ENCODE results near the gene CTDP1.

- TF ChIP-seq ZBTB33 (IDR thresholded peaks at IDR 0.05) (no peak), FOXA2 (IDR thresholded peaks at IDR 0.05) (no peak), MAX (IDR thresholded peaks at IDR 0.05) (no peak), ATF3 (IDR thresholded peaks at IDR 0.05) (no peak), RAD21 (IDR thresholded peaks at IDR 0.05) (no peak), TAF1 (conservative IDR thresholded peaks at IDR 0.05) (no peak), HNF4A (conservative IDR thresholded peaks at IDR 0.05) (no peak), GABPA (IDR thresholded peaks at IDR 0.05 in 1 of 2, conservative IDR thresholded peaks at IDR 0.05 in 1 of 2) (no peak), REST (IDR thresholded peaks at IDR 0.05) (no peak), SP1 (IDR thresholded peaks at IDR 0.05) (no peak), EGR1 (IDR thresholded peaks at IDR 0.05; ENCODE audit: low read depth in 2 of 2) (no peak), YY1 (IDR thresholded peaks at IDR 0.05) (no peak)
- TF ChIP-seq, protein P1, sequence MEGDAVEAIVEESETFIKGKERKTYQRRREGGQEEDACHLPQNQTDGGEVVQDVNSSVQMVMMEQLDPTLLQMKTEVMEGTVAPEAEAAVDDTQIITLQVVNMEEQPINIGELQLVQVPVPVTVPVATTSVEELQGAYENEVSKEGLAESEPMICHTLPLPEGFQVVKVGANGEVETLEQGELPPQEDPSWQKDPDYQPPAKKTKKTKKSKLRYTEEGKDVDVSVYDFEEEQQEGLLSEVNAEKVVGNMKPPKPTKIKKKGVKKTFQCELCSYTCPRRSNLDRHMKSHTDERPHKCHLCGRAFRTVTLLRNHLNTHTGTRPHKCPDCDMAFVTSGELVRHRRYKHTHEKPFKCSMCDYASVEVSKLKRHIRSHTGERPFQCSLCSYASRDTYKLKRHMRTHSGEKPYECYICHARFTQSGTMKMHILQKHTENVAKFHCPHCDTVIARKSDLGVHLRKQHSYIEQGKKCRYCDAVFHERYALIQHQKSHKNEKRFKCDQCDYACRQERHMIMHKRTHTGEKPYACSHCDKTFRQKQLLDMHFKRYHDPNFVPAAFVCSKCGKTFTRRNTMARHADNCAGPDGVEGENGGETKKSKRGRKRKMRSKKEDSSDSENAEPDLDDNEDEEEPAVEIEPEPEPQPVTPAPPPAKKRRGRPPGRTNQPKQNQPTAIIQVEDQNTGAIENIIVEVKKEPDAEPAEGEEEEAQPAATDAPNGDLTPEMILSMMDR (IDR thresholded peaks at IDR 0.05; ENCODE audit: low read depth, low read length, missing input control) = no peak
Observed at GRCh38 chr18:79677840-79678239, 1.8 kb upstream of the CTDP1 start.

Data from liver (tissue), 3 donors.